GM12892 (cell line): ENCODE results near the gene PLEKHD1.
A peak's percentile ranks its signal among the peaks of the same experiment; 100 is the strongest.
"Not testable (repeated sequence)": the region's sequence is repeated elsewhere in the genome, so short reads cannot be mapped to it uniquely, and the experiment has no call there.

Experiments used
- DNase-seq: peaks from one replicate; pipeline ENCODE4 v3.0.0; 2011; ENCODE audit not compliant: insufficient read length
- FAIRE-seq: peaks from 2 replicates; lab custom pipeline; 2011; peaks lifted over from hg19 to GRCh38; lab: Jason Lieb, UNC
- POLR2A ChIP-seq: IDR thresholded peaks from 2 replicates; pipeline ENCODE4 v1.6.1; 2011; ENCODE audit warnings: low read depth, low read length, control low read depth
- POLR2AphosphoS5 ChIP-seq: IDR thresholded peaks from 2 replicates; pipeline ENCODE4 v1.6.1; 2011; ENCODE audit warnings: low read depth, low read length, control low read depth
- TAF1 ChIP-seq: IDR thresholded peaks from 2 replicates; pipeline ENCODE4 v1.6.1; 2011; ENCODE audit warnings: low read depth, mild to moderate bottlenecking, control low read depth, low read length, borderline replicate concordance

PLEKHD1 gene

GRCh38 chr14:69471436-69471835 is 13.1 kb upstream of the PLEKHD1 start:
- FAIRE-seq (no peak), DNase-seq (no peak)
- TF ChIP-seq POLR2AphosphoS5: no peak
- no peak for TF ChIP-seq TAF1
- no peak for TF ChIP-seq POLR2A

GRCh38 chr14:69471916-69472315 is 12.6 kb upstream of the PLEKHD1 start:
- no peak for FAIRE-seq
- TF ChIP-seq POLR2A: no peak
- no peak for TF ChIP-seq POLR2AphosphoS5
- TF ChIP-seq TAF1: no peak

GRCh38 chr14:69473260-69473659 is 11.3 kb upstream of the PLEKHD1 start:
- no peak for DNase-seq
- TF ChIP-seq TAF1 (no peak), POLR2A (no peak), POLR2AphosphoS5 (no peak)
- no peak for FAIRE-seq

More at GRCh38 chr14:69471916-69472315, 12.6 kb upstream of the PLEKHD1 start:
- DNase-seq: no peak

- FAIRE-seq (no peak), DNase-seq (no peak)
- no peak for TF ChIP-seq TAF1
- TF ChIP-seq POLR2AphosphoS5: no peak
- no peak for TF ChIP-seq POLR2A
Measured at GRCh38 chr14:69473946-69474345, 10.6 kb upstream of the PLEKHD1 start.

GRCh38 chr14:69475194-69475818 is 9.2 kb upstream of the PLEKHD1 start:
- no peak for TF ChIP-seq POLR2A
- no peak for DNase-seq
- peak; percentile 60 for FAIRE-seq

- DNase-seq, FAIRE-seq: not testable (repeated sequence)
Measured at GRCh38 chr14:69476824-69477450, 7.6 kb upstream of the PLEKHD1 start.

GRCh38 chr14:69478055-69478454 is 6.5 kb upstream of the PLEKHD1 start:
- not testable (repeated sequence) for DNase-seq, FAIRE-seq

- TF ChIP-seq TAF1 (no peak), POLR2A (no peak), POLR2AphosphoS5 (no peak)
- DNase-seq (no peak), FAIRE-seq (no peak)
Measured at GRCh38 chr14:69479696-69480095, 4.8 kb upstream of the PLEKHD1 start.

GRCh38 chr14:69480136-69480535 is 4.4 kb upstream of the PLEKHD1 start:
- FAIRE-seq (no peak), DNase-seq (no peak)
- TF ChIP-seq POLR2A: no peak
- TF ChIP-seq POLR2AphosphoS5: no peak
- no peak for TF ChIP-seq TAF1

GRCh38 chr14:69481815-69482568 is 2.5 kb upstream of the PLEKHD1 start:
- peak; percentile 97 for FAIRE-seq
- DNase-seq: peak; percentile 56
- no peak for TF ChIP-seq POLR2AphosphoS5
- no peak for TF ChIP-seq TAF1
- no peak for TF ChIP-seq POLR2A

GRCh38 chr14:69483765-69484443 is 624 bp upstream of the PLEKHD1 start:
- DNase-seq: no peak
- TF ChIP-seq TAF1 (no peak), POLR2A (no peak), POLR2AphosphoS5 (no peak)
- FAIRE-seq: no peak

GRCh38 chr14:69485315-69485660 is 760 bp downstream of the PLEKHD1 start:
- TF ChIP-seq TAF1: no peak
- TF ChIP-seq POLR2AphosphoS5: no peak
- no peak for TF ChIP-seq POLR2A
- no peak for DNase-seq
- FAIRE-seq: no peak
